NT2/D1 (cell line): ENCODE data around the gene RTN4RL1.

Source experiments
- DNase-seq: peaks from one replicate; pipeline ENCODE4 v3.0.0-alpha.2; 2011; ENCODE audit warnings: low read depth, low spot score
- H3K27me3 ChIP-seq: 2 replicates; pipeline ENCODE4 v1.6.0; 2011; ENCODE audit warnings: mild to moderate bottlenecking; ENCODE audit not compliant: insufficient read length, insufficient read depth
- H3K36me3 ChIP-seq: 2 replicates; pipeline ENCODE4 v1.6.1; 2011; ENCODE audit warnings: mild to moderate bottlenecking, low read length, mixed read lengths; ENCODE audit not compliant: insufficient read depth, insufficient read length
- H3K4me1 ChIP-seq: 2 replicates; pipeline ENCODE4 v1.5.1; 2011; ENCODE audit not compliant: insufficient read depth, insufficient read length
- H3K4me3 ChIP-seq: 2 replicates; pipeline ENCODE4 v1.5.1; 2011; ENCODE audit warnings: low read depth; ENCODE audit not compliant: insufficient read length
- H3K9ac ChIP-seq: 2 replicates; pipeline ENCODE4 v1.6.0; 2011; ENCODE audit warnings: low read depth; ENCODE audit not compliant: insufficient read length
- H3K9me3 ChIP-seq: 2 replicates; pipeline ENCODE4 v1.5.1; 2011; ENCODE audit warnings: mild to moderate bottlenecking, low read length; ENCODE audit not compliant: insufficient read depth
- SUZ12 ChIP-seq: IDR thresholded peaks from 2 replicates; pipeline ENCODE4 v1.6.1; 2011; ENCODE audit not compliant: insufficient read length, insufficient read depth; ENCODE audit errors: extremely low read depth
- YY1 ChIP-seq: IDR thresholded peaks from 2 replicates; pipeline ENCODE4 v1.6.1; 2011; ENCODE audit not compliant: insufficient read length, insufficient read depth
- ZNF274 ChIP-seq: IDR thresholded peaks from 2 replicates; pipeline ENCODE4 v1.6.1; 2011; ENCODE audit warnings: mild to moderate bottlenecking, low read depth, low read length

RTN4RL1 gene

GRCh38 chr17:2058586-2059546, 33.7 kb upstream of the RTN4RL1 start:
- no peak overlapping the region for H3K4me3 ChIP-seq
- DNase-seq = no peak
- no peak overlapping the region for H3K9ac ChIP-seq
- H3K9me3 ChIP-seq = peaks cover 7% of the 10 kb centered on the region; the same call in 1 of the 2 replicates
- TF ChIP-seq YY1 (no peak), ZNF274 (no peak), SUZ12 (no peak)
- peaks cover 21% of the 10 kb centered on the region for H3K36me3 ChIP-seq
- peaks cover 17% of the 10 kb centered on the region for H3K4me1 ChIP-seq
- H3K27me3 ChIP-seq = peaks cover 37% of the 10 kb centered on the region

GRCh38 chr17:2057760-2058585, 32.8 kb upstream of the RTN4RL1 start:
- H3K36me3 ChIP-seq = peaks cover 21% of the 10 kb centered on the region
- H3K27me3 ChIP-seq = peaks cover 46% of the 10 kb centered on the region
- peaks cover 13% of the 10 kb centered on the region for H3K4me1 ChIP-seq
- peaks cover 7% of the 10 kb centered on the region; the same call in 1 of the 2 replicates for H3K9me3 ChIP-seq
- H3K9ac ChIP-seq = no peak overlapping the region
- TF ChIP-seq ZNF274 (no peak), SUZ12 (no peak), YY1 (no peak)
- no peak for DNase-seq
- no peak overlapping the region for H3K4me3 ChIP-seq

DNA sequence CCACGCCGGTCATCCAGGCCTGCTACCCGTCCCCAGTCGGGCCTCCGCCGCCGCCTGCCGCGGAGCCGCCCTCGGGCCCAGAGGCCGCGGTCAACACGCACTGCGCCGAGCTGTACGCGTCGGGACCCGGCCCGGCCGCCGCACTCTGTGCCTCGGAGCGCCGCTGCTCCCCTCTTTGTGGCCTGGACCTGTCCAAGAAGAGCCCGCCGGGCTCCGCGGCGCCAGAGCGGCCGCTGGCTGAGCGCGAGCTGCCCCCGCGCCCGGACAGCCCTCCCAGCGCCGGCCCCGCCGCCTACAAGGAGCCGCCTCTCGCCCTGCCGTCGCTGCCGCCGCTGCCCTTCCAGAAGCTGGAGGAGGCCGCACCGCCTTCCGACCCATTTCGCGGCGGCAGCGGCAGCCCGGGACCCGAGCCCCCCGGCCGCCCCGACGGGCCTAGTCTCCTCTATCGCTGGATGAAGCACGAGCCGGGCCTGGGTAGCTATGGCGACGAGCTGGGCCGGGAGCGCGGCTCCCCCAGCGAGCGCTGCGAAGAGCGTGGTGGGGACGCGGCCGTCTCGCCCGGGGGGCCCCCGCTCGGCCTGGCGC, 32.1 kb upstream of the RTN4RL1 start:
- H3K36me3 ChIP-seq = peaks cover 21% of the 10 kb centered on the region
- no peak for DNase-seq
- no peak overlapping the region for H3K4me3 ChIP-seq
- H3K9ac ChIP-seq = no peak overlapping the region
- peaks cover 10% of the 10 kb centered on the region for H3K4me1 ChIP-seq
- no peak for TF ChIP-seq SUZ12
- TF ChIP-seq YY1 = no peak
- TF ChIP-seq ZNF274 = no peak
- H3K27me3 ChIP-seq = peaks cover 48% of the 10 kb centered on the region
- H3K9me3 ChIP-seq = peaks cover 7% of the 10 kb centered on the region; the same call in 1 of the 2 replicates

DNA sequence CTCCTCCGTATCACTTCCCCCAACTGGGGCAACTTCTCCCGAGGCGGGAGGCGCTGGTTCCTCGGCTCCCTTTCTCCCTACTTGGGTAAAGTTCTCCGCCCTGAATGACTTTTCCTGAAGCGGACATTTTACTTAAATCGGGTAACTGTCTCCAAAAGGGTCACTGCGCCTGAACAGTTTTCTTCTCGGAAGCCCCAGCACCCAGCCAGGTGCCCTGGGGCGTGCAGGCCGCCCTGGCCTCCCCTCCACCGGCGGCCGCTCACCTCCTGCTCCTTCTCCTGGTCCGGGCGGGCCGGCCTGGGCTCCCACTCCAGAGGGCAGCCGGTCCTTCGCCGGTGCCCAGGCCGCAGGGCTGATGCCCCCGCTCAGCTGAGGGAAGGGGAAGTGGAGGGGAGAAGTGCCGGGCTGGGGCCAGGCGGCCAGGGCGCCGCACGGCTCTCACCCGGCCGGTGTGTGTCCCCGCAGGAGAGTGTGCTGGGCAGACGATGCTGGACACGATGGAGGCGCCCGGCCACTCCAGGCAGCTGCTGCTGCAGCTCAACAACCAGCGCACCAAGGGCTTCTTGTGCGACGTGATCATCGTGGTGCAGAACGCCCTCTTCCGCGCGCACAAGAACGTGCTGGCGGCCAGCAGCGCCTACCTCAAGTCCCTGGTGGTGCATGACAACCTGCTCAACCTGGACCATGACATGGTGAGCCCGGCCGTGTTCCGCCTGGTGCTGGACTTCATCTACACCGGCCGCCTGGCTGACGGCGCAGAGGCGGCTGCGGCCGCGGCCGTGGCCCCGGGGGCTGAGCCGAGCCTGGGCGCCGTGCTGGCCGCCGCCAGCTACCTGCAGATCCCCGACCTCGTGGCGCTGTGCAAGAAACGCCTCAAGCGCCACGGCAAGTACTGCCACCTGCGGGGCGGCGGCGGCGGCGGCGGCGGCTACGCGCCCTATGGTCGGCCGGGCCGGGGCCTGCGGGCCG, 31.4 kb upstream of the RTN4RL1 start:
- H3K4me3 ChIP-seq = peak overlapping the region; percentile 21
- peaks cover 55% of the 10 kb centered on the region for H3K27me3 ChIP-seq
- peak overlapping the region; percentile 50 for H3K9ac ChIP-seq
- H3K9me3 ChIP-seq = peaks cover 7% of the 10 kb centered on the region; the same call in 1 of the 2 replicates
- DNase-seq = no peak
- TF ChIP-seq ZNF274 = no peak
- no peak for TF ChIP-seq YY1
- no peak for TF ChIP-seq SUZ12
- H3K36me3 ChIP-seq = peaks cover 18% of the 10 kb centered on the region
- peaks cover 12% of the 10 kb centered on the region for H3K4me1 ChIP-seq

GRCh38 chr17:2055292-2056205, 30.4 kb upstream of the RTN4RL1 start:
- Histone ChIP-seq H3K9me3 (peaks cover 7% of the 10 kb centered on the region; the same call in 1 of the 2 replicates), H3K4me1 (peaks cover 15% of the 10 kb centered on the region), H3K4me3 (peak overlapping the region; percentile 43), H3K36me3 (peaks cover 17% of the 10 kb centered on the region), H3K9ac (peak overlapping the region; percentile 64), H3K27me3 (peaks cover 63% of the 10 kb centered on the region)
- TF ChIP-seq YY1 = no peak
- no peak for TF ChIP-seq ZNF274
- peak; percentile 81 for TF ChIP-seq SUZ12
- DNase-seq = no peak
